H9 (cell line): ENCODE measurements around the gene DNAI2. TPM values are rescaled to one million over a fixed set of nuclear protein-coding genes. Genes with fewer than 3 reads are reported as not detected.
"Not testable (repeated sequence)": the region's sequence is repeated elsewhere in the genome, so short reads cannot be mapped to it uniquely, and the experiment has no call there.

ENCODE experiments used
- DNase-seq: peaks from one replicate; pipeline ENCODE4 v3.0.0-alpha.2; 2017
- H2AFZ ChIP-seq: one replicate; pipeline ENCODE4 v1.6.1; 2013; ENCODE audit warnings: mild to moderate bottlenecking, low read length, control low read depth, moderate library complexity
- H2AK5ac ChIP-seq: 2 replicates; pipeline ENCODE4 v1.6.1; 2013; ENCODE audit warnings: low read length, control low read depth, mixed read lengths; ENCODE audit not compliant: insufficient read length
- H2BK120ac ChIP-seq: one replicate; pipeline ENCODE4 v1.6.1; 2013; ENCODE audit warnings: low read depth, mild to moderate bottlenecking, low read length, control low read depth, inconsistent platforms; ENCODE audit not compliant: poor library complexity, severe bottlenecking
- H2BK12ac ChIP-seq: 2 replicates; pipeline ENCODE4 v1.6.1; 2013; ENCODE audit warnings: low read length, control low read depth, mixed read lengths, low read depth; ENCODE audit not compliant: insufficient read length
- H2BK15ac ChIP-seq: 2 replicates; pipeline ENCODE4 v1.6.1; 2013; ENCODE audit warnings: low read depth, low read length, control low read depth
- H2BK20ac ChIP-seq: one replicate; pipeline ENCODE4 v1.6.1; 2013; ENCODE audit warnings: low read depth, mild to moderate bottlenecking, low read length, control low read depth, inconsistent platforms; ENCODE audit not compliant: poor library complexity, severe bottlenecking
- H2BK5ac ChIP-seq: 2 replicates; pipeline ENCODE4 v1.6.1; 2013; ENCODE audit warnings: low read length, control low read depth, mixed read lengths; ENCODE audit not compliant: insufficient read length
- H3K14ac ChIP-seq: 2 replicates; pipeline ENCODE4 v1.6.1; 2013; ENCODE audit warnings: low read length, control low read depth; ENCODE audit not compliant: insufficient read depth
- H3K18ac ChIP-seq: 2 replicates; pipeline ENCODE4 v1.6.1; 2013; ENCODE audit warnings: low read depth, mild to moderate bottlenecking, mixed read lengths, low read length, control low read depth; ENCODE audit not compliant: insufficient read length
- H3K23ac ChIP-seq: 2 replicates; pipeline ENCODE4 v1.6.1; 2013; ENCODE audit warnings: low read length, control low read depth, mixed read lengths, low read depth; ENCODE audit not compliant: insufficient read length
- H3K23me2 ChIP-seq: 2 replicates; pipeline ENCODE4 v1.6.1; 2013; ENCODE audit warnings: low read depth, mild to moderate bottlenecking, mixed read lengths, low read length, control low read depth; ENCODE audit not compliant: insufficient read length, poor library complexity, severe bottlenecking
- H3K27ac ChIP-seq: 2 replicates; pipeline ENCODE4 v1.5.1; 2013; ENCODE audit warnings: low read length, control low read depth, mixed read lengths, low read depth; ENCODE audit not compliant: insufficient read length
- H3K27me3 ChIP-seq: 2 replicates; pipeline ENCODE4 v1.6.1; 2013; ENCODE audit warnings: low read length, control low read depth, inconsistent platforms; ENCODE audit not compliant: insufficient read depth
- H3K4ac ChIP-seq: 2 replicates; pipeline ENCODE4 v1.6.1; 2013; ENCODE audit warnings: low read depth, mild to moderate bottlenecking, control low read depth, inconsistent platforms, low read length, moderate library complexity
- H3K4me1 ChIP-seq: 2 replicates; pipeline ENCODE4 v1.6.1; 2013; ENCODE audit warnings: low read length, control low read depth, inconsistent platforms; ENCODE audit not compliant: insufficient read depth
- H3K4me2 ChIP-seq: 2 replicates; pipeline ENCODE4 v1.6.1; 2013; ENCODE audit warnings: low read length, control low read depth, mixed read lengths; ENCODE audit not compliant: insufficient read length, insufficient read depth
- H3K56ac ChIP-seq: 2 replicates; pipeline ENCODE4 v1.6.1; 2013; ENCODE audit warnings: low read depth, mild to moderate bottlenecking, mixed read lengths, low read length, control low read depth; ENCODE audit not compliant: insufficient read length
- H3K79me1 ChIP-seq: 2 replicates; pipeline ENCODE4 v1.6.1; 2013; ENCODE audit warnings: low read depth, mild to moderate bottlenecking, moderate library complexity, low read length, control low read depth, inconsistent platforms; ENCODE audit not compliant: insufficient read depth, poor library complexity, severe bottlenecking
- H3K79me2 ChIP-seq: 2 replicates; pipeline ENCODE4 v1.6.1; 2013; ENCODE audit warnings: low read length, control low read depth, inconsistent platforms; ENCODE audit not compliant: insufficient read depth
- H3K9ac ChIP-seq: 2 replicates; pipeline ENCODE4 v1.6.1; 2013; ENCODE audit warnings: low read length, control low read depth, mixed read lengths; ENCODE audit not compliant: insufficient read length; ENCODE audit errors: extremely low read depth
- H3K9me3 ChIP-seq: one replicate; pipeline ENCODE4 v1.6.1; 2013; ENCODE audit warnings: low read depth, low read length, inconsistent platforms; ENCODE audit not compliant: control insufficient read depth
- H3T11ph ChIP-seq: one replicate; pipeline ENCODE4 v1.6.1; 2013; ENCODE audit warnings: mild to moderate bottlenecking, low read length, control low read depth, inconsistent platforms
- H4K20me1 ChIP-seq: one replicate; pipeline ENCODE4 v1.6.1; 2013; ENCODE audit not compliant: control insufficient read depth, insufficient read length, insufficient read depth
- H4K5ac ChIP-seq: 2 replicates; pipeline ENCODE4 v1.6.1; 2013; ENCODE audit warnings: low read depth, mild to moderate bottlenecking, mixed read lengths, low read length, control low read depth; ENCODE audit not compliant: insufficient read length
- H4K8ac ChIP-seq: replicated peaks from 2 replicates; pipeline ENCODE4 v1.6.1; 2013; ENCODE audit warnings: low read length, control low read depth, mixed read lengths, low read depth; ENCODE audit not compliant: insufficient read length
- H4K91ac ChIP-seq: 2 replicates; pipeline ENCODE4 v1.6.1; 2013; ENCODE audit warnings: low read depth, mild to moderate bottlenecking, moderate library complexity, mixed read lengths, low read length, control low read depth; ENCODE audit not compliant: insufficient read length
- H3K27ac Mint-ChIP-seq, 3 experiments: 2 replicates in 2 of 3; 3 replicates in 1 of 3; pipeline ENCODE4 v1.8.0; 2020 to 2021; ENCODE audit warnings: mixed read lengths in 3 of 3, mild to moderate bottlenecking in 1 of 3, moderate library complexity in 1 of 3
- H3K27me3 Mint-ChIP-seq: 2 replicates; pipeline ENCODE4 v1.8.0; 2021; ENCODE audit warnings: low read depth, mild to moderate bottlenecking, moderate library complexity, mixed read lengths
- H3K36me3 Mint-ChIP-seq, 3 experiments: 2 replicates in 2 of 3; 3 replicates in 1 of 3; pipeline ENCODE4 v1.8.0; 2020 to 2021; ENCODE audit warnings: low read depth in 3 of 3, mixed read lengths in 3 of 3; ENCODE audit not compliant: insufficient read depth in 1 of 3
- H3K4me1 Mint-ChIP-seq, 2 experiments: 2 replicates each; pipeline ENCODE4 v1.8.0; 2020; ENCODE audit warnings: mixed read lengths in 2 of 2
- H3K4me3 Mint-ChIP-seq, 2 experiments: 2 replicates in 1 of 2; 3 replicates in 1 of 2; pipeline ENCODE4 v1.8.0; 2020 to 2021; ENCODE audit warnings: mild to moderate bottlenecking in 2 of 2, mixed read lengths in 2 of 2, moderate library complexity in 1 of 2
- H3K9me3 Mint-ChIP-seq, 2 experiments: 2 replicates in 1 of 2; 3 replicates in 1 of 2; pipeline ENCODE4 v1.8.0; 2020; ENCODE audit warnings: mild to moderate bottlenecking in 2 of 2, mixed read lengths in 2 of 2, moderate library complexity in 1 of 2
- WGBS: extraction: QIAGEN DNeasy Blood & Tissue Kit; methylation state at CpG from one replicate; pipeline ENCODE4 v1.1.7; 2013; ENCODE audit warnings: missing lambda C conversion rate, low lambda C conversion rate, mixed read lengths; ENCODE audit not compliant: insufficient read length; ENCODE audit errors: extremely low coverage; 5-methylcytosine and 5-hydroxymethylcytosine counted together
- total RNA-seq: library from RNA; stranded (reverse); gene quantifications from 2 replicates; pipeline ENCODE4 v1.2.1, GENCODE V29; 2021
- TF ChIP-seq, protein P1 (sequence below): fragments of 200-600 bp; sonication (generic); conservative IDR thresholded peaks from 3 replicates; pipeline ENCODE4 v1.8.0; 2021; ENCODE audit warnings: antibody characterized with exemption, mild to moderate bottlenecking

Gene DNAI2
- total RNA-seq, 1 experiment from 2014 or later: not detected

DNA sequence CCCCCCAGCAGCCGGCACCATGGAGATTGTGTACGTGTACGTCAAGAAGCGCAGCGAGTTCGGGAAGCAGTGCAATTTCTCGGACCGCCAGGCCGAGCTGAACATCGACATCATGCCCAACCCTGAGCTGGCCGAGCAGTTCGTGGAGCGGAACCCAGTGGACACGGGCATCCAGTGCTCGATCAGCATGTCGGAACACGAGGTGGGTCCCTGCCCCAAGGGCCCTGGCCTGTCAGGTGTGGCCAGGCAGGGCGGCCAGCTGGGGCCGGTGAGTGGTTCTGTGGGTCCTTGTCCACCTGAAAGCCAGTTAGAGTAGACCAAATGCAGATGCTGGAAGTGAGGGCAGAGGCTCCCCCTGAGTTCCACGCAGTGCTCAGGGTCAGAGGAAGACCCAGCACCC lies 7.8 kb downstream of the DNAI2 start:
- Histone ChIP-seq H4K8ac (no peak overlapping the region), H3K14ac (no peak overlapping the region; the same call in 1 of the 2 replicates), H2BK5ac (peak overlapping the region; percentile 62), H3K4me2 (no peak overlapping the region), H2BK20ac (no peak overlapping the region), H3K4ac (no peak overlapping the region), H3K23ac (no peak overlapping the region), H3K23me2 (peaks cover 6% of the 10 kb centered on the region), H4K20me1 (no peaks in the 10 kb centered on the region), H3K9me3 (no peaks in the 10 kb centered on the region), H2AK5ac (no peak overlapping the region), H3K9ac (no peak overlapping the region), H2BK12ac (no peak overlapping the region), H2BK15ac (no peak overlapping the region), H3K79me1 (no peaks in the 10 kb centered on the region), H4K91ac (no peak overlapping the region), H3K27me3 (no peaks in the 10 kb centered on the region), H3K79me2 (no peaks in the 10 kb centered on the region), H3K18ac (no peak overlapping the region), H3K4me1 (no peaks in the 10 kb centered on the region), H4K5ac (no peak overlapping the region), H2BK120ac (no peak overlapping the region), H3K56ac (no peak overlapping the region), H3K27ac (no peak overlapping the region), H2AFZ (no peak overlapping the region), H3T11ph (no peak overlapping the region)
- Mint-ChIP-seq H3K9me3 (no peaks in the 10 kb centered on the region), H3K27me3 (peaks cover 10% of the 10 kb centered on the region), H3K36me3 (no peaks in the 10 kb centered on the region), H3K4me1 (peaks cover 7 to 8% of the 10 kb centered on the region in 2 experiments; a peak in 3 of 4 replicates), H3K27ac (no peak overlapping the region; a peak in 1 of 7 replicates), H3K4me3 (no peak overlapping the region)
- no peak for DNase-seq
- TF ChIP-seq, protein P1, sequence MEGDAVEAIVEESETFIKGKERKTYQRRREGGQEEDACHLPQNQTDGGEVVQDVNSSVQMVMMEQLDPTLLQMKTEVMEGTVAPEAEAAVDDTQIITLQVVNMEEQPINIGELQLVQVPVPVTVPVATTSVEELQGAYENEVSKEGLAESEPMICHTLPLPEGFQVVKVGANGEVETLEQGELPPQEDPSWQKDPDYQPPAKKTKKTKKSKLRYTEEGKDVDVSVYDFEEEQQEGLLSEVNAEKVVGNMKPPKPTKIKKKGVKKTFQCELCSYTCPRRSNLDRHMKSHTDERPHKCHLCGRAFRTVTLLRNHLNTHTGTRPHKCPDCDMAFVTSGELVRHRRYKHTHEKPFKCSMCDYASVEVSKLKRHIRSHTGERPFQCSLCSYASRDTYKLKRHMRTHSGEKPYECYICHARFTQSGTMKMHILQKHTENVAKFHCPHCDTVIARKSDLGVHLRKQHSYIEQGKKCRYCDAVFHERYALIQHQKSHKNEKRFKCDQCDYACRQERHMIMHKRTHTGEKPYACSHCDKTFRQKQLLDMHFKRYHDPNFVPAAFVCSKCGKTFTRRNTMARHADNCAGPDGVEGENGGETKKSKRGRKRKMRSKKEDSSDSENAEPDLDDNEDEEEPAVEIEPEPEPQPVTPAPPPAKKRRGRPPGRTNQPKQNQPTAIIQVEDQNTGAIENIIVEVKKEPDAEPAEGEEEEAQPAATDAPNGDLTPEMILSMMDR: no peak
- WGBS: no CpG with 5 or more reads among the region's 20 CpGs

DNA sequence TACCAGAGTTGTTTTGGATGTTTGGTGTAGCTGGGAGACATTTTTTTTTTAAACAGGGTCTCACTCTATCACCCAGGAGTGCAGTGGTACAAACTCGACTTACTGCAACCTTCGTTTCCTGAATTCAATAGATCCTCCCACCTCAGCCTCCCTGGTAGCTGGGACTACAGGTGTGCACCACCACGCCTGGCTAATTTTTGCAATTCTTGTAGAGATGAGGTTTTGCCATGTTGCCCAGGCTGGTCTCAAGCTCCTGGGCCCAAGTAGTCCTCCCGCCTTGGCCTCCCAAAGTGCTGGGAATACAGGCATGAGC lies 8.2 kb downstream of the DNAI2 start:
- not testable (repeated sequence) for H3K27ac ChIP-seq, H3K23ac ChIP-seq, H3K27me3 Mint-ChIP-seq, H4K8ac ChIP-seq, H3K9ac ChIP-seq, H3K4ac ChIP-seq, H3K79me2 ChIP-seq, H2BK5ac ChIP-seq, H3K18ac ChIP-seq, H3K79me1 ChIP-seq, H3K4me3 Mint-ChIP-seq, H3K4me2 ChIP-seq, H2AK5ac ChIP-seq, H2AFZ ChIP-seq, H3K27ac Mint-ChIP-seq, H4K5ac ChIP-seq, DNase-seq, H3K36me3 Mint-ChIP-seq, H2BK12ac ChIP-seq, H3K23me2 ChIP-seq, H3K9me3 Mint-ChIP-seq, H3K4me1 Mint-ChIP-seq, H3T11ph ChIP-seq, H2BK15ac ChIP-seq, H3K56ac ChIP-seq, H4K91ac ChIP-seq, H3K9me3 ChIP-seq, H3K4me1 ChIP-seq, H2BK20ac ChIP-seq, H3K27me3 ChIP-seq, H4K20me1 ChIP-seq, H2BK120ac ChIP-seq, H3K14ac ChIP-seq
- WGBS: no CpG with 5 or more reads among the region's 4 CpGs
